B cell (primary cell): ENCODE results near the gene RSRC2. TPM values are rescaled to one million over a fixed set of nuclear protein-coding genes. Genes with fewer than 3 reads are reported as not detected.

Experiments used
- ATAC-seq: fragments of 200-7000 bp; cut with Tn5 transposase; one replicate; pipeline ENCODE4 v1.10.0; 2021; ENCODE audit warnings: low read depth, mild to moderate bottlenecking, moderate number of reproducible peaks, moderate library complexity
- CTCF ChIA-PET: fragments of 350-600 bp; sonication (Branson Sonifier 250); formaldehyde crosslinking; loops from one replicate; lab custom pipeline; 2021; ENCODE audit warnings: antibody characterized with exemption, inconsistent platforms; lab: Charles Lee
- POLR2A ChIA-PET: fragments of 350-600 bp; sonication (Branson Sonifier 250); formaldehyde crosslinking; loops from one replicate; lab custom pipeline; 2021; ENCODE audit warnings: antibody characterized with exemption; lab: Charles Lee
- DNase-seq: peaks from one replicate; pipeline ENCODE4 v3.0.0; 2013
- H2AFZ ChIP-seq: 2 replicates; pipeline ENCODE4 v1.6.1; 2012; ENCODE audit warnings: mild to moderate bottlenecking, low read depth, low read length; ENCODE audit not compliant: insufficient read depth, poor library complexity, severe bottlenecking
- H3K27ac ChIP-seq, 2 donors: 1 replicate in 1 of 2; 2 replicates in 1 of 2; pipeline ENCODE4 v1.5.1; 2012 to 2013; ENCODE audit warnings: low read length in 2 of 2, mild to moderate bottlenecking in 2 of 2, moderate library complexity in 1 of 2
- H3K27me3 ChIP-seq, 4 experiments: fragments of 200-600 bp in 1 of 4; sonication (generic) in 1 of 4; replicated peaks in 1 of 4; 1 replicate in 2 of 4; 2 replicates in 2 of 4; pipeline versions ENCODE4 v1.6.1 to v1.7.0; 2013 to 2016; ENCODE audit warnings: low read length in 3 of 4, mild to moderate bottlenecking in 2 of 4, mixed read lengths in 1 of 4, moderate library complexity in 1 of 4; ENCODE audit not compliant: insufficient read depth in 4 of 4, control insufficient read depth in 3 of 4; ENCODE audit errors: control extremely low read depth in 1 of 4
- H3K36me3 ChIP-seq, 2 experiments: replicated peaks in 1 of 2; 1 replicate in 1 of 2; 2 replicates in 1 of 2; pipeline versions ENCODE4 v1.6.1 to v1.7.1; 2013; ENCODE audit warnings: low read length in 1 of 2; ENCODE audit not compliant: insufficient read depth in 2 of 2, control insufficient read depth in 1 of 2; ENCODE audit errors: control extremely low read depth in 1 of 2, extremely low read depth in 1 of 2
- H3K4me1 ChIP-seq, 2 donors: fragments of 200-600 bp in 1 of 2; sonication (generic) in 1 of 2; 1 replicate in 1 of 2; 2 replicates in 1 of 2; pipeline versions ENCODE4 v1.5.1 to v1.6.1; 2013 to 2017; ENCODE audit warnings: low read length in 2 of 2; ENCODE audit not compliant: control insufficient read depth in 2 of 2, insufficient read depth in 2 of 2
- H3K4me2 ChIP-seq: replicated peaks from 2 replicates; pipeline ENCODE3; 2012; ENCODE audit warnings: mild to moderate bottlenecking, low read depth, low read length; ENCODE audit not compliant: poor library complexity, severe bottlenecking
- H3K4me3 ChIP-seq, 5 experiments: fragments of 200-600 bp in 1 of 5; sonication (generic) in 1 of 5; 1 replicate in 3 of 5; 2 replicates in 2 of 5; pipeline versions ENCODE4 v1.5.1 to v1.7.0; 2011 to 2016; ENCODE audit warnings: low read length in 4 of 5, mild to moderate bottlenecking in 4 of 5, low read depth in 2 of 5, control low read depth in 1 of 5, moderate library complexity in 1 of 5; ENCODE audit not compliant: insufficient read depth in 1 of 5; ENCODE audit errors: control extremely low read depth in 1 of 5, extremely low read depth in 1 of 5
- H3K79me2 ChIP-seq: fragments of 200-600 bp; sonication (generic); one replicate; pipeline ENCODE4 v1.6.0; 2016; ENCODE audit warnings: low read length; ENCODE audit not compliant: control insufficient read depth, insufficient read depth
- H3K9ac ChIP-seq: fragments of 200-600 bp; sonication (generic); 2 replicates; pipeline ENCODE4 v1.6.1; 2017; ENCODE audit warnings: mild to moderate bottlenecking, low read length, moderate library complexity
- H3K9me3 ChIP-seq, 3 donors: one replicate each; pipeline versions ENCODE4 v1.6.1 to v1.7.1; 2013; ENCODE audit warnings: low read length in 2 of 3; ENCODE audit not compliant: control insufficient read depth in 2 of 3, insufficient read depth in 1 of 3; ENCODE audit errors: control extremely low read depth in 1 of 3
- H4K20me1 ChIP-seq: 2 replicates; pipeline ENCODE4 v1.6.0; 2012; ENCODE audit warnings: mild to moderate bottlenecking, low read length; ENCODE audit not compliant: insufficient read depth, control insufficient read depth, poor library complexity, severe bottlenecking
- H3K27ac Mint-ChIP-seq: one replicate; pipeline ENCODE4 v1.8.0; 2021; ENCODE audit warnings: mixed read lengths
- H3K27me3 Mint-ChIP-seq: one replicate; pipeline ENCODE4 v1.8.0; 2021; ENCODE audit warnings: mixed read lengths
- H3K4me1 Mint-ChIP-seq: one replicate; pipeline ENCODE4 v1.8.0; 2021; ENCODE audit warnings: mixed read lengths
- H3K4me3 Mint-ChIP-seq: one replicate; pipeline ENCODE4 v1.8.0; 2021; ENCODE audit warnings: mixed read lengths
- H3K9me3 Mint-ChIP-seq: one replicate; pipeline ENCODE4 v1.8.0; 2022; ENCODE audit warnings: mixed read lengths; ENCODE audit not compliant: insufficient read depth
- EZH2 ChIP-seq: IDR thresholded peaks from 2 replicates; pipeline ENCODE4 v1.6.1; 2012; ENCODE audit warnings: borderline replicate concordance, low read depth, mild to moderate bottlenecking, moderate library complexity, low read length; ENCODE audit not compliant: insufficient read depth, poor library complexity, severe bottlenecking
- WGBS: methylation state at CpG from one replicate; pipeline ENCODE4 v1.1.5; 2013; ENCODE audit warnings: missing lambda C conversion rate; ENCODE audit not compliant: insufficient coverage; 5-methylcytosine and 5-hydroxymethylcytosine counted together
- intact Hi-C: fragments of 100-400 bp; cut with micrococcal nuclease; formaldehyde crosslinking; loops from one replicate; pipeline ENCODE4 v1.10.0; 2022
- polyA plus RNA-seq: library from polyadenylated mRNA; depleted of rRNA; stranded (reverse); fragments of >200 nt; gene quantifications from 2 replicates; pipeline ENCODE4 v1.2.3, GENCODE V29; 2012
- total RNA-seq, 2 donors: library from RNA; stranded (reverse); fragments of 120-200 nt in 1 of 2; gene quantifications; 1 replicate in 1 of 2; 2 replicates in 1 of 2; pipeline versions ENCODE4 v1.2.3 to v1.2.4, GENCODE V29; 2013 to 2022
- TF ChIP-seq, protein P1 (sequence below): fragments of 200-600 bp; IDR thresholded peaks from one replicate; pipeline ENCODE4 v1.8.0; 2022; ENCODE audit warnings: antibody characterized with exemption, mild to moderate bottlenecking

The RSRC2 gene
- total and polyA plus RNA-seq, 2 donors (not counting 1 experiment from before 2014, with no cell fraction given) = 56.2 to 151 TPM

DNA sequence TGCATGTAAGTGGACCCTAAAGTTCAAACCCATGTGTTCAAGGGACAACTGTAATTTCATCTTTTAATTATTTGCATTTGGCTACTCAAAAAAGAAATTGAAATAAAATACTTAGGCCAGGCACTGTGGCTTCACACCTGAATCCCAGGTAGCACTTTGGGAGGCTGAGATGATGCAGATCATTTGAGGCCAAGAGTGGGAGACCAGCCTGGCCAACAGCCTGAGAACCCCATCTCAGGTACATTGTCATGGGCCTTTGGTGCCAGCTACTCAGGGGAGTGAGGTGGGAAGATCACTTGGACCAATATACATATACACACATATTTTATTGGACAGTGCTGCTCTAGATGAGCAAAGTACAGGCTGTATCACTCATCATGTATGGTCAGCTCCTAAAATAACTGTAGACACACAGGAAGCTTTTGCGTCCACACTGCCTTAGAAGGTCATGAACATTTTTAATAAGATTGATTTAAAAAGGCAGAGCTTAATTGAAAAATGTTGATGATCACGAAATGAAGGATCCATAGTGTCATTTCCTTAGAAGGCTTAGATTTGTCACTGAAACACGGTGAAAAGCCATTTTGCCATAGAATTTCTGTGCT is 23.5 kb downstream of the RSRC2 start:
- Mint-ChIP-seq H3K27ac (peak overlapping the region; percentile 59), H3K9me3 (no peaks in the 10 kb centered on the region), H3K4me3 (no peak overlapping the region), H3K27me3 (no peaks in the 10 kb centered on the region), H3K4me1 (peaks cover 34% of the 10 kb centered on the region)
- Histone ChIP-seq H3K9ac (no peak overlapping the region), H3K27me3 (no peaks in the 10 kb centered on the region), H3K4me1 (peaks cover 15 to 30% of the 10 kb centered on the region in 2 donors), H4K20me1 (peaks cover 3% of the 10 kb centered on the region), H3K36me3 (peaks cover 3 to 51% of the 10 kb centered on the region in 2 experiments), H3K79me2 (peaks cover 23% of the 10 kb centered on the region), H3K27ac (peak overlapping the region in 1 of 2 donors; percentile 22), H3K4me2 (no peak overlapping the region), H2AFZ (no peak overlapping the region), H3K4me3 (no peak overlapping the region), H3K9me3 (no peaks in the 10 kb centered on the region)
- POLR2A ChIA-PET = interaction anchor here (0.7 to 4.1 kb wide), 3 partner anchors 10 to 23 kb away, joined by 3 to 63 read pairs (median 4); partner anchors contain the start of genes KNTC1 and RSRC2
- DNase-seq (no peak), ATAC-seq (no peak)
- TF ChIP-seq EZH2 = no peak
- TF ChIP-seq, protein P1, sequence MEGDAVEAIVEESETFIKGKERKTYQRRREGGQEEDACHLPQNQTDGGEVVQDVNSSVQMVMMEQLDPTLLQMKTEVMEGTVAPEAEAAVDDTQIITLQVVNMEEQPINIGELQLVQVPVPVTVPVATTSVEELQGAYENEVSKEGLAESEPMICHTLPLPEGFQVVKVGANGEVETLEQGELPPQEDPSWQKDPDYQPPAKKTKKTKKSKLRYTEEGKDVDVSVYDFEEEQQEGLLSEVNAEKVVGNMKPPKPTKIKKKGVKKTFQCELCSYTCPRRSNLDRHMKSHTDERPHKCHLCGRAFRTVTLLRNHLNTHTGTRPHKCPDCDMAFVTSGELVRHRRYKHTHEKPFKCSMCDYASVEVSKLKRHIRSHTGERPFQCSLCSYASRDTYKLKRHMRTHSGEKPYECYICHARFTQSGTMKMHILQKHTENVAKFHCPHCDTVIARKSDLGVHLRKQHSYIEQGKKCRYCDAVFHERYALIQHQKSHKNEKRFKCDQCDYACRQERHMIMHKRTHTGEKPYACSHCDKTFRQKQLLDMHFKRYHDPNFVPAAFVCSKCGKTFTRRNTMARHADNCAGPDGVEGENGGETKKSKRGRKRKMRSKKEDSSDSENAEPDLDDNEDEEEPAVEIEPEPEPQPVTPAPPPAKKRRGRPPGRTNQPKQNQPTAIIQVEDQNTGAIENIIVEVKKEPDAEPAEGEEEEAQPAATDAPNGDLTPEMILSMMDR = no peak
- CTCF ChIA-PET = no interaction called here
- WGBS = no CpG with 5 or more reads among the region's 3 CpGs
- intact Hi-C loops = loop anchor here (10.0 kb wide), 1 partner anchor 698 kb away; the partner anchor contains the start of gene SETD1B

DNA sequence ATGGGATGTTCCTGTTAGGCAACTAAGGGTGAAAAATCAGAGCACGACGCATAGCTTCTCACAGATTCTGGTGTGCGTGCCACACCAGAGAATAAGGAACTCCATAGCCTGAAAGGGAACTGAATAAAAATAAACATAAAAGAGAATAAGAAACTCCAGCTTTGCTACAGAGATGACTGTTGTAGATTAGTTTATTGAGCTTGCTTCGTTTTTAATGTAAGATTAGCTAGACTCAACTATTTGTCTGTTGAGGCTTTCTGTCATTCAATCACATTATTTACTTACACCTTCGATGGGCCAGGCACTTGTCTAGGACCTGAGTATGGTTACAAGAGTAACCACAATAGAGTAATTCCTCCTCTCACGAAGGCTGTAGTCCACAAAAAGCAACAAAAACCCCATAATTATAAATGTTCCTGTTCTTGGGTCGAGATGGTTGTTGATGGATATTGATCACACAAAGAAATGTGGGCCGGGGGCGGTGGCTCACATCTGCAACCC is 25.2 kb downstream of the RSRC2 start:
- ATAC-seq (no peak), DNase-seq (no peak)
- Histone ChIP-seq H3K4me1 (peaks cover 15 to 30% of the 10 kb centered on the region in 2 donors), H3K36me3 (peaks cover 4 to 37% of the 10 kb centered on the region in 2 experiments), H3K79me2 (peaks cover 34% of the 10 kb centered on the region), H3K27me3 (no peaks in the 10 kb centered on the region), H2AFZ (peak overlapping the region; percentile 95), H4K20me1 (no peaks in the 10 kb centered on the region), H3K27ac (peak overlapping the region; percentile 79 to 93), H3K4me2 (peak overlapping the region; percentile 80), H3K9ac (peak overlapping the region; percentile 91), H3K4me3 (peak overlapping the region; percentile 49 to 93 (median 83)), H3K9me3 (no peaks in the 10 kb centered on the region)
- no CpG with 5 or more reads among the region's 9 CpGs for WGBS
- H3K27ac Mint-ChIP-seq = peak overlapping the region; percentile 87
- CTCF ChIA-PET = interaction anchor here (1.2 to 2.7 kb wide), 6 partner anchors 11 to 700 kb away, joined by 3 to 13 read pairs (median 7); partner anchors contain the start of genes KNTC1 and RSRC2
- H3K27me3 Mint-ChIP-seq = no peaks in the 10 kb centered on the region
- intact Hi-C loops = loop anchor here (1.0 to 10.0 kb wide), 6 partner anchors 26 to 863 kb away; partner anchors contain the start of genes DIABLO, KNTC1, MPHOSPH9 and MTRFR
- no peaks in the 10 kb centered on the region for H3K9me3 Mint-ChIP-seq
- peaks cover 38% of the 10 kb centered on the region for H3K4me1 Mint-ChIP-seq
- POLR2A ChIA-PET = interaction anchor here (0.6 to 4.1 kb wide), 6 partner anchors 10 to 731 kb away, joined by 3 to 63 read pairs (median 6); partner anchors contain the start of genes CCDC62, DIABLO, KNTC1 and MPHOSPH9
- peak overlapping the region; percentile 83 for H3K4me3 Mint-ChIP-seq
- TF ChIP-seq, protein P1 = no peak
- no peak for TF ChIP-seq EZH2
